ENCODE data around the gene TESK2. TPM values are rescaled to one million over a fixed set of nuclear protein-coding genes. Genes with fewer than 3 reads are reported as not detected.

TESK2 gene
- total and polyA plus RNA-seq, 7 donors, result 4.3 to 9.2 (median 7.1) TPM

DNA sequence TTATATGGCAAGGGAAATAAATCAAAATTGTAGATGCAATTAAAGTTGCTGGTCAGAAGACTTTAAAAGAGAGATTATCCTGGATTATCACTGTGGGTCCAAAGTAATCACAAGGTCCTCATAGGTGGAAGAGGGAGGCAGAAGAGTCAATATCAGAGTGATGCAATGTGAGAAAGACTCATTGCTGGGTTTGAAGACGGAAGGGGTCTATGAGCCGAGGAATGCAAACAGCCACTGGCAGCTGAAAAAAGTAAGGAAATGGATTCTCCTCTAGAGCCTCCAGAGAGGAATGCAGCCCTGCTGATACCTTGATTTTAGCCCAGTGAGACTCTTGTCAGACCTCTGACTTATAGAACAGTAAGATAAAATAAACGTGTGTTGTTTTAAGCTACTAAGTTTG is 90.9 kb downstream of the TESK2 start:
- no peak for DNase-seq
- 55 to 76% methylated on average over 3 of the region's 3 CpGs for WGBS, 2 donors
- Histone ChIP-seq H3K36me3 (no peaks in the 10 kb centered on the region), H3K4me1 (no peaks in the 10 kb centered on the region), H3K27ac (no peak overlapping the region), H3K9me3 (no peaks in the 10 kb centered on the region), H3K4me3 (no peak overlapping the region), H3K27me3 (no peaks in the 10 kb centered on the region)
- intact Hi-C loops (cut with DNase I), result no loop called here
- TF ChIP-seq, protein P1, sequence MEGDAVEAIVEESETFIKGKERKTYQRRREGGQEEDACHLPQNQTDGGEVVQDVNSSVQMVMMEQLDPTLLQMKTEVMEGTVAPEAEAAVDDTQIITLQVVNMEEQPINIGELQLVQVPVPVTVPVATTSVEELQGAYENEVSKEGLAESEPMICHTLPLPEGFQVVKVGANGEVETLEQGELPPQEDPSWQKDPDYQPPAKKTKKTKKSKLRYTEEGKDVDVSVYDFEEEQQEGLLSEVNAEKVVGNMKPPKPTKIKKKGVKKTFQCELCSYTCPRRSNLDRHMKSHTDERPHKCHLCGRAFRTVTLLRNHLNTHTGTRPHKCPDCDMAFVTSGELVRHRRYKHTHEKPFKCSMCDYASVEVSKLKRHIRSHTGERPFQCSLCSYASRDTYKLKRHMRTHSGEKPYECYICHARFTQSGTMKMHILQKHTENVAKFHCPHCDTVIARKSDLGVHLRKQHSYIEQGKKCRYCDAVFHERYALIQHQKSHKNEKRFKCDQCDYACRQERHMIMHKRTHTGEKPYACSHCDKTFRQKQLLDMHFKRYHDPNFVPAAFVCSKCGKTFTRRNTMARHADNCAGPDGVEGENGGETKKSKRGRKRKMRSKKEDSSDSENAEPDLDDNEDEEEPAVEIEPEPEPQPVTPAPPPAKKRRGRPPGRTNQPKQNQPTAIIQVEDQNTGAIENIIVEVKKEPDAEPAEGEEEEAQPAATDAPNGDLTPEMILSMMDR (IDR thresholded peaks at IDR 0.05), result no peak

DNA sequence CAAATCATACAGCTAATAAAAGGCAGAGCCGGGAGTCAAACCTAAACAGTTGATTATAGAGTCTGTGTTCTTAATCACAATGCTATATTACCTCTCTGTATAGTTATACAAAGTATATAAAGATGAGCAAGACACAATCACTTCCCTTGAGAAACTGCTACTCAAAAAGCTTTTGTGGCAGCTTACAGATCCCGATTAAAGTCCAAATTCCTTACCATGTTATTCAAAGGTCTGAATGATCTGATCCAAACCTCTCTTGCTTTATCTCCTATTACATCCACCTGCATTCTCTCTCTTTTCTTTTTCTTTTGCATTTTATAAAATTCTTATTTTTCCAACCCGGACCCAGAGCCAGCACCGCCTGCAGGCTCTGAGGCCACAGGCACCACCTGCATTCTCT is 93.7 kb downstream of the TESK2 start:
- DNase-seq, result no peak
- intact Hi-C loops (cut with DNase I), result no loop called here
- no peaks in the 10 kb centered on the region for H3K27me3 ChIP-seq
- 63 to 86% methylated on average over 4 of the region's 4 CpGs for WGBS, 2 donors
- H3K9me3 ChIP-seq, result no peaks in the 10 kb centered on the region
- no peak overlapping the region for H3K27ac ChIP-seq
- no peak overlapping the region for H3K4me3 ChIP-seq
- no peaks in the 10 kb centered on the region for H3K36me3 ChIP-seq
- TF ChIP-seq POLR2A (IDR thresholded peaks at IDR 0.05), result no peak
- TF ChIP-seq POLR2AphosphoS5 (IDR thresholded peaks at IDR 0.05), result no peak
- TF ChIP-seq, protein P1 (IDR thresholded peaks at IDR 0.05), result no peak
- TF ChIP-seq EP300 (IDR thresholded peaks at IDR 0.05), result no peak
- H3K4me1 ChIP-seq, result no peaks in the 10 kb centered on the region

- H3K4me3 ChIP-seq, result no peak overlapping the region
- 38 to 76% methylated on average over 1 of the region's 1 CpG for WGBS, 2 donors
- DNase-seq, result no peak
- TF ChIP-seq, protein P1 (IDR thresholded peaks at IDR 0.05), result no peak
- TF ChIP-seq EP300 (IDR thresholded peaks at IDR 0.05) (no peak), POLR2AphosphoS5 (IDR thresholded peaks at IDR 0.05) (no peak), POLR2A (IDR thresholded peaks at IDR 0.05) (no peak)
- H3K36me3 ChIP-seq, result no peaks in the 10 kb centered on the region
- H3K27me3 ChIP-seq, result no peaks in the 10 kb centered on the region
- no peaks in the 10 kb centered on the region for H3K9me3 ChIP-seq
- intact Hi-C loops (cut with DNase I), result no loop called here
- no peaks in the 10 kb centered on the region for H3K4me1 ChIP-seq
- H3K27ac ChIP-seq, result no peak overlapping the region
These were observed 95.4 kb downstream of the TESK2 start for GRCh38 chr1:45395582-45395981.

DNA sequence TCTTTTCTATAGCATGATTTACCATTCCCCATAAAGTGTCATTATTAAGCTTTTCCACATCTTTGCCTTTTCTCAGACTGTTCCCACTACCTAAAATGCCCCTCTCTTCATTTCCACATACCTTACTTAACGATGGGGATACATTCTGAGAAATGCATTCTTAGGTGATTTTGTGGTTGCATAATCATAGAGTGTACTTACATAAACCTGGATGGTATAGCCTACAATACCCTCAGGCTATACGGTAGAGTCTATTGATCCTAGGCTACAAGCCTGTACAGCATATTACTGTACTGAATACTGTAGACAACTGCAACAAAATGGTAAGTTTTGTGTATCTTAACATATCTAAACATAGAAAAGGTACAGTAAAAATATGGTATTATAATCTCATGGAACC is 95.9 kb downstream of the TESK2 start:
- no peak for TF ChIP-seq EP300 (IDR thresholded peaks at IDR 0.05)
- Histone ChIP-seq H3K4me1 (no peaks in the 10 kb centered on the region), H3K4me3 (no peak overlapping the region), H3K27ac (no peak overlapping the region), H3K9me3 (no peaks in the 10 kb centered on the region), H3K36me3 (no peaks in the 10 kb centered on the region), H3K27me3 (no peaks in the 10 kb centered on the region)
- 83 to 95% methylated on average over 2 of the region's 2 CpGs for WGBS, 2 donors
- no peak for DNase-seq
- intact Hi-C loops (cut with DNase I), result no loop called here

DNA sequence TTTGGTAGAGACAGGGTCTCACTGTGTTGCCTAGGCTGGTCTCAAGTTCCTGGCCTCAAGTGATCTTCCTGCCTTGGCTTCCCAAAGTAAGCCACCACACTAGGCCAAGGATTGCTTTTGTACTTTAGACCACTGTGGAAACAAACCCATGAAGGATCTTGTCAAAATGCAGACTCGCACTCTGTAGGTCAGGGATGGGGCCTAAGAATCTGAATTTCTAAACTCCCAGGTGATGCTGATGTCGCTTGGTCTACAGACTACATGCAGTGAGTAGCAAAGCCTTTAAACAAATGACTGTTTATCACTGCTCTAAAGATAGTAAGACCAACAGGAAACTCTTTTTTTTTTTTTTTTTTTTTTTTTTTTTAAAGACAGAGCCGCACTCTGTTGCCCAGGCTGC is 96.6 kb downstream of the TESK2 start:
- no peaks in the 10 kb centered on the region for H3K27me3 ChIP-seq
- intact Hi-C loops (cut with DNase I), result no loop called here
- no peak for TF ChIP-seq EP300 (IDR thresholded peaks at IDR 0.05)
- TF ChIP-seq POLR2A (IDR thresholded peaks at IDR 0.05), result no peak
- TF ChIP-seq, protein P1 (IDR thresholded peaks at IDR 0.05), result no peak
- TF ChIP-seq POLR2AphosphoS5 (IDR thresholded peaks at IDR 0.05), result no peak
- no peak for DNase-seq
- H3K36me3 ChIP-seq, result no peaks in the 10 kb centered on the region
- H3K9me3 ChIP-seq, result no peaks in the 10 kb centered on the region
- H3K4me3 ChIP-seq, result no peak overlapping the region
- WGBS, 2 donors, result 68 to 85% methylated on average over 3 of the region's 3 CpGs
- peak overlapping the region in 1 of 4 donors; percentile 12 for H3K27ac ChIP-seq
- no peaks in the 10 kb centered on the region for H3K4me1 ChIP-seq

All from sigmoid colon (tissue), 7 donors.